Stimulated activated CD4-positive, alpha-beta T cell treated with anti-CD3 and anti-CD28 coated beads, TNF-alpha, amount 100 ng/mL, for 1 hour (primary cell): ENCODE results near the gene TMEM129.
"Not testable (repeated sequence)": the region's sequence is repeated elsewhere in the genome, so short reads cannot be mapped to it uniquely, and the experiment has no call there.

ENCODE experiments used
- DNase-seq, 3 donors: peaks; one replicate each; pipeline ENCODE4 v3.0.0-alpha.2; 2020; ENCODE audit warnings: low read depth in 3 of 3, low spot score in 1 of 3

The TMEM129 gene

GRCh38 chr4:1701671-1702070, 19.5 kb downstream of the TMEM129 start:
- DNase-seq, result not testable (repeated sequence)

- DNase-seq, result no peak
These were observed 25.2 kb downstream of the TMEM129 start for GRCh38 chr4:1695913-1696312.

- peak; percentile 53 to 61 (median 54) for DNase-seq
These were observed 27.8 kb downstream of the TMEM129 start for GRCh38 chr4:1693131-1693896.

GRCh38 chr4:1691737-1692373, 29.3 kb downstream of the TMEM129 start:
- DNase-seq, result no peak

DNA sequence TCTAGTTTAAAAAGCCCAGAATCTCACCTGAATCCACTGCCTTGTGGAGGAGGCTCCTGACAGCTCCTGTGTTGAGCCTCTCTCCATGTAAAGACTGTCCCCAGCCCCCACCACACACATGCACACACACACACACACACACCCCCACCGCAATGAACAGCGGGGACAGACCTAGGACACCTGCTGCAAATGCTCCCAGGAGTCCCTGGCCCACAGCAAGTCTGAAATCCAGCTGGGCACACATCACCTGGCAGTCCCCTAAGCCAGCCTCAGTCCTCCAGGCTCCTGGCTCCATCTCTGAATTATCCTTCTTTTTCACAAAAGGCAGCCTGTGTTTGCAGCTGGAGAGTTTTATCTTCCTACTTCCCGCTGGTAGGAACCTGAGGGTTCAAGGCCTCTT, 30.4 kb downstream of the TMEM129 start:
- no peak for DNase-seq

GRCh38 chr4:1686440-1687036, 34.6 kb downstream of the TMEM129 start:
- no peak for DNase-seq

- DNase-seq, result no peak
These were observed 35.6 kb downstream of the TMEM129 start for GRCh38 chr4:1685235-1686150.

DNA sequence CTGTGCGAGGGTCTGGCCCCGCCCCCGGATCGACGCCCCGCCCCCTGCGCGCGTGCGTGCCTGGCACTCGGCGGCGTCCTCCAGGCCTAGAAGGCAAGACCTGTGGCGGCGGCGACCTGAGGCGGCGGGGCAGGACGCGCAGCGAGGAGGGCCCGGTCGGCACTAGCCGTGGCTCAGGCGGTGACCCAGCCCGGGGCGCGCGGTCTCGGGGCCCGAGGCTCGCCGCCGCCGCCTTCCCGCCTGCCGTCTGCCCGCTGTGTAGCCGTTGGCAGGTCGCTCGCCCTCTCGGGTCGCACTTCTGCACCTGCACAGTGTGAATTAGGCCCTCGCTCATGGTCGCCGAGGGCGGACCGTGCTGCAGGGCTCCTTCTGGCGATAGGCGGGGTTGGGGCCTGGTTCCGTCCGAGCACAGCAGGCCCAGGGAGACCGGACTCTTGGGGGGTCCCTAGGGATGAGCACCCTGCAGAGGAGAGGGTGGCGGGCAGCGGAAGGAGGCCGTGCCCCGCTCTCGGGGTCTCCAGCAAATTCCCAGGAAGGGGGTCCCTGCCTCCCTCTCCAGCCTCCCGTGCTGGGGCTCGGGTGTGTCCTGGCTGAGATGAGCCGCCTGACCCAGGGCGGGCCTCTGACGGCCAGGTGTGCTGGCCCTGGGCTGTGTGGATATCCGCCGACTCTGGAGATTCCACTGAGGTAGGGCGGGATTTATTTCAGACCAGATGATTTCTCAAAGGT, 36.5 kb downstream of the TMEM129 start:
- peak in 2 of 3 donors; percentile 86 to 97 for DNase-seq

GRCh38 chr4:1683736-1684505, 37.2 kb downstream of the TMEM129 start, which contains the start of gene FAM53A:
Gene FAM53A, minus strand, starts transcription at chr4:1684313. Its CDS starts 15,572 bp downstream, at chr4:1668741.
- peak in 2 of 3 donors; percentile 25 to 82 for DNase-seq

DNA sequence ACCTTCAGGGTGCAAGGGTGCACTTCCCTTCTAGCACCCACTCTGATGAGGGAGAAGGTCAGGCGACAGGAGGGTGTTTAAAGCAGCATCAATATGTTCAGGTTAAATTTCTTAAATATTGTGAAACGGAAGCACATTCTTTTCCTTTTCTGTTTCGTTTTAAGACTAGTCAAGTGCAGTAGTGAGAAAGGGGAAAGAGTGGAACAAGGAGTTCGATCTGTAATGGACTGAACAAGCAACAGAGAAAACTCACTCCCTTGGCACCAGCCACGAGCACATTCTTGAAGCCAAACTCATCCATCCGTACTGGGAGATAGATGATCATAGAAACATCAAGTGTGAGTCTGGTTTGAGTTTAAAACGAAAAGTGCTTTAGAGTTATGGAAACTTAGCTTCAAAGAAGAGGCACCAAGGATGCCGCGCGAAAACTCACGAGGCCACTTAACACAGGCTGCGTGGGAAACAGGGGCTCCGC, 37.8 kb downstream of the TMEM129 start:
- no peak for DNase-seq

GRCh38 chr4:1682860-1683259, 38.3 kb downstream of the TMEM129 start:
- DNase-seq, result no peak

DNA sequence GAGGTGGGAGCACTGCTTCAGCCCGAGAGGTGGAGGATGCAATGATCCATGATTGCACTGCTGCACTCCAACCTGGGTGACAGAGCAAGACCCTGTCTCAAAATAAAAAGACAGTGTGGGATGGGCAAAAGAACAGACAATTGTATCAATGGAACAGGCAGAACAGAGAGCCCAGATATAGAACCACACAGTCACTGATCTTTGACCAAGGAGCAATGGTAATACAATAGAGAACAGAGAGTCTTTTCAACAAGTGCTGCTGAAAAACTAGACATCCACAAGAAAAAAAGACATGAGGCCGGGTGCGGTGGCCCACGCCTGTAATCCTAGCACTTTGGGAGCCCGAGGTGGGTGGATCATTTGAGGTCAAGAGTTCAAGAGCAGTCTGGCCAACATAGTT, 42.9 kb downstream of the TMEM129 start:
- no peak for DNase-seq

- DNase-seq, result no peak
These were observed 44.3 kb downstream of the TMEM129 start for GRCh38 chr4:1676605-1677525.

DNA sequence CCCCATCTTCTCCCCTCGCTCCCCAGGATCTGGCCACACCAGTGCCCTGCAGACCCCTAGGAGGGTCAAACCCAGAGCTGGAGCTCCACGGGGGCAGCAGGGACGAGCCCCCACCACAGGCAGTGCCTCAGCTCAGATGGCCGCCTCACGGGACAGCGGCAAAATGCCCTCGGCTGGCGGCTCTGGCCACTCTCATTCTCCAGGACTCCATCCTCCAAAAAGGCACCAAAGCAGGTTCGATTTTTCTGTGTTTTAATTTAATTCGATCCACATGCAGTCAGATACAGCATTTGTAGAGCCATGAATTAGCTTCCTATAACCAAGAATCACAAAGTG, 45.4 kb downstream of the TMEM129 start:
- no peak for DNase-seq

GRCh38 chr4:1675136-1675801, 45.9 kb downstream of the TMEM129 start:
- DNase-seq, result no peak

GRCh38 chr4:1674682-1675081, 46.4 kb downstream of the TMEM129 start:
- DNase-seq, result no peak

DNA sequence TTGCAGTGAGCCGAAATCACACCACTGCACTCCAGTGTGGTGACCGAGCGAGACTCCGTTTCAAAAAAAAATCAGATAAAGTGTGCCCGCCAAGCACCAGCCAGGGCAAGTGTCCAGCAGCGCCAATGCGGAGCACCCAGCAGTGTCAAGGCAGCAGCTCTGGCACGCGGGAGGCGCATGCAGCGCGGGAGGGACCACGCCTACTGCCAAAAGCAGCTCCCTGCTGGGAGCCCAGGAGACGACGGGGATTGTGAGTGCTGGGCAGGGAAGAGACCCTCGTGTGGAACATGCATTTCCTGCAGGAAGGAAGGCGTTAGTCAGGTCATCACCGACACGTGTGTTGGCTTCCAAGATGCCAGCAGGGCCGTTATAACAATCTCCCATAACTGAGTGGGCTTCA, 47.5 kb downstream of the TMEM129 start:
- no peak for DNase-seq

GRCh38 chr4:1671011-1671410, 50.1 kb downstream of the TMEM129 start:
- not testable (repeated sequence) for DNase-seq
